NCI-H146 (cell line): ENCODE data around the gene EFCAB6.
A peak's percentile ranks its signal among the peaks of the same experiment; 100 is the strongest.

Experiments
- DNase-seq: peaks from one replicate; lab custom pipeline; 2025; lab: John Stamatoyannopoulos, UW

The EFCAB6 gene

DNA sequence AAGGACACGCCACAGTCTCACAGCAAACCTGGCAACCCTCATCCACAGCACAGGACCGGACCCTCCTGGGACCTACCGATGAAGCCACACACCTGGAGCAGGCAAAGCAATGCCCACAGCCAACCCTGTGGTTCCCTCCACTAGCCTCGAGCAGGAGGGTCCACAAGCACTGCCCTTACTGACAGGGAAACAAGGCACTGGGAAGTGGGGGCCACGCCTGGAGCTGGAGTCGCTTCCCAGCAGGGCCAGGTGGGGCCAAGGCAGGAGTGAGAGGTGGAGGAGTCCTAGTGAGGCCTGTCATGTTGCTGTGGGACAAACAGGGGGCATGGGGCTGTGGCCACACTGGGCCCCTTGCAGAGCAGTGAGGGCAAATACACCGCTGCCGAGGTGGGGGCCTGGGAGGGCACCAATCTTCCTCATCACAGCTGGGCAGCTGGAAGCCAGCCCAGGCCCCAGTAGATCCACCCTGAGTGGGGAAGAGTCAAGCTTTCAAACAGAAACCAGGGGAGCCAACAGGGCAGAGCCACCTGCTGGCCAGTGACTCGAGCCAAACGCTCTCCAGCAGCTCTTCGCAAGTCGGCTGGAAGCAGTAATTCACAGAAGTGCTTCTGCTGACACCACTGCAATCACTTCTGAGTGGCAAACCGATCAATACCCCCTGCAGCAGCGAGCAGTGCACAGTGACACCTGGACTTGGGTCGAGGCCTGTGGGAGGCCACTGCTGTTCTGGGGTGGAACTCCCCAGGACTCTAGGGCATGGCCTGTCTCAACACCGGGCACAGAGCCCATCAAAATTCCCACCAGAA is 36.5 kb upstream of the EFCAB6 start:
- peak; percentile 82 for DNase-seq

DNA sequence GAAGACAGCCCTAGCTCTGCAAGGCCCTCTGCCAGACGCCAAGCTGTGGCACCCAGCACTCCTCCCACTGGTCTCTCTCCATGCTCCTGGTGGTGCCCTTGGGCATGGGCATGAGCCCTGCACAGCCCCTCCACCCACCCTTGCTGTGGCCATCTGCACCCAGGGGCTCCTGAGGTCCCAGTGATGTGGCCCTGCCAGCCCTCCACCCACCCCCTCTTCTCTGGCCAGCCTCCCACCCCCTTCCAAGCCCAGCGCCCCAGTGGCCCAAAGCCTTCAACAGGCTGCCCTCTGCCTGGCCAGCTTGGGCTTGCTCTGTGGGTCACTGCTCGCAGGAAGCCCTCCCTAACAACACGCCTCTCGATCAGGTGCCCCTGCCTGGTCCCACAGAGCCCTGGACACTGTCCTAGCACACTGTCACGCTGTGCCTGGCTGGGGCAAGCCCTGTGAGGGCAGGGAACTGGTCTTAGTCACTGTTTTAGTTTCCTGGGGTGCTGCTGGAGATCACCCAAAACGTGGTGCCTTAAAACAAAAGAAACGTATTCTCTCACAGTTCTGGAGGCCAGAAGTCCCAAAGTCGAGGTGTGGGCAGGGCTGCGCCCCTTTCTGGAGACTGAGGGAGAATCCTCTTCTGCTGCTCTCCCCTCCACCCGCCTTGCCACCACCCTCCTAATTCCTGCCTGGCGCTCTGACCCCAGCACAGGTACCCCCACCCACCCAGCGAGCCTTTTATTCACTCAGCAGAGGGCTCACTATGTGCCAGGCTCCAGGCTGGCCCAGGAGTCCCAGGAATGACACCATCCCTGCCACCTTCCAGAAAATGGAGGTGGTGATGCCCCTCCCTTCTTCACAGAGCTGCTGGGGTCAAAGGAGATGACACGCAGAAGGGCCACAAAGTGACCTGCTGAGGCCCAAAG is 35.5 kb upstream of the EFCAB6 start:
- no peak for DNase-seq

DNA sequence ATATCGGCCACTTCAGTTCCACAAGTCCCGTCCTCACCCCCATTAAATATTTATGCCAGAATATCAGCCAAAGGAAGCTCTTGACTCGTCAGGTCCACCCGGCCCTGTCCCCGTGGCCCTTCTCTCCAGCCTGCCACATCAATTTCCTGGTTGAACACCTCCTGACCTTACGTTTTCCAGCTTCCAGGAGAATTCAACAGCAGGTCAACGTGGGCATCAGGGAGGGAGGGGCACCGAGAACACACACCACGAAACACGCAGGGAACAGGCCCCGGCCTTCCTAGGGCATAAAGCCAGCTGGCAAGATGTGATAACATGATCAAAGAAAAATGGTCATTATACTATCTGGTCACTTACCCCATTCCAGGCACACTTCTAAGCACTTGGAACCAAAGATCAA is 34.9 kb upstream of the EFCAB6 start:
- DNase-seq = no peak

DNA sequence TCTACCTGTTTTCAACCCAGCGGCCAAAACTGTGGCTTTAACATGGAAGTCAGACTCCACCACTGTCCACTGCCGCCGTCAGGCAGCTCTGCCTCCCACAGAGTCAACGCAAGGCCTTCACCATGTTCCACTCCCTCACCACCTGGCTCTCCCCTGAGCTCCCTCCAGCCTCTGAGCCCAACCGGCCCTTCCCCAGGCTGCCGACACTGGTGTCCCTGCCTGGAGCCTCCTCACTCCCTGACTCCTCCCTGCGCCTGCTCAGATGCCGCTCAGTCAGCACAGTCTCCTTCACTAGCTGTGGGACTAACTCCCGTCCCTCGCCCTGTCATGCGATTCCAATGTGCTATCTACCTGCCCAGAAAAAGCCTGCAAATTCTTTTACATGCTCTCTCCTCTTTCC is 33.9 kb upstream of the EFCAB6 start:
- DNase-seq = no peak

DNA sequence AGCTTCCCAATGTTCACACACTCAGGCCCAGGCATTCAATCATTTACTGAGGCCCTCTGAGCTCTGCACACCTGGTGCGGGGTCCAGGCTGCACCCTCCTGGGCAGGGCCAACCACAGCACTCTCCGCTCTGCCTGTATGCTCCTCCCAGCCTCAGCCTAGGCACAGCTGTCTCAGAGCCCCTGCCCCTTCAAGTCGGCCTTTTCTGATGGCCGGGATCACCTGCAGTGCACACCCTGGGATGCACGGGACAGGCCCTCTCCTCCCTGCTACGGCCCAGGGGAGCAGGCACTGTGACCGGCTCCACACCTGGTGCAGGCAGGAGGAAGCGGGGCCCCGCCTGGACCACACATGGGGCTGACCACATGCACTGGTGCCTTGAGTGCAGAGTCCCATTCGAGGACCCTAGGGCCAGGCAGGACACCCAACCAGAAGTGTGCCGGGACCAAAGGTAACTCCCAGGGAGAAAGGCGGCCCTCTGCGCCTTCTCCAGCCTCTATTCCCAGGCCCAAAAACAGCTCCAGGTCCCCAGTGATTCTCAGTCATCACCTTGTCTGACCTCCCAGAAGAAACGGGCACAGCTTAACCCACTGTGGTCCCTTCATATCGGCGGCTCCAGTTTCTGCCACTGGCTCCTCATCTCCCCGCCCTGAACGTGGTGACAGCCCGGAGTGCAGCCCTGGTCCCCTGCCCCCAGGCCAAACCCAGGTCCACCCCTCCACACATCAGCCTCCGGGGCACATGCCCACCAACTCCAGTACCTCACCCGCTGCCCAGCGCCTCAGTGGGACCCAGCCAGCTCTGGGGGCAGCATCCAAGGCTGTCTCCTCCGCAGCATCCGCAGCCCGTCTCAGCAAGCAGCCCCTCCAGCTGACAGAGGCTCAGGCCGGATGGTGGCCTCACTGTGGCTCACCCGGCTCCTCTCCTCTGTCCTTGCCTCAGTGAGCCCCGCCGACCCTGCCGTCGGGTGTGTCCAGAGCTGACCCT is 32.7 kb upstream of the EFCAB6 start:
- DNase-seq = no peak

DNA sequence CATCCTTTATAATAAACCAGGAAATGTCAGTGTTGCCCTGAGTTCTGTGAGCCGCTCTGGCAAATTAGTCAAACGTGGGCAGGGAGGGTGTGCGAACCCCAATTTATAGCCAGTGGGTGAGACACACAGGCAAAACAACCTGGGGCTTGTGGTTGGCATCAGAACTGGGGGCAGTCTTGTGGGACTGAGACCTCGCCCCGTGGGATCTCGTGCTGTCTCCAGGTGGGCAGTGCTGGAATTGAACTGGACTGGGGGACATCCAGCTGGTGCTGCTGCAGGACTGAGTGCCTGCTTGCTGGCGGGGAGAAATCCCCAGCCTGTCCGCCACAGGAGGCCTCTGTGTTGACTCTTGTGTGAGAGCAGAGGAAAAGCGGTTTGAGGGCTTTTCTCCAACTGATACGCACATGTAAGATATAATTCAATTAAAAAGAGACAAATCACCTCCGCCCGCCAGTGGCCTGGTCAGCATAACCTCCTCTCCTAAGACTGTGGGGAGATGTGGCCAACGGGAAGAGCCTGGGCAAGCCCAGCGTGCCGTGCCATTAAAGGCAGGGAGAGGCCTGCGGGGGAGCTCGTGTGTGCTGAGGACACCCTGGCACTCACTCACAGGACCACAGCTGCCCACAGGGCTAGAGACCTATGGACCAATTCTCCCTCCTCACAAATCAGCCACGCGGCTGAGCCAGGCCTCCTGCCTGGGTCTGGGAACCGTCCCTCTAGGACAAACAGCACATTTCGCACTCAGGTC is 31.9 kb upstream of the EFCAB6 start:
- no peak for DNase-seq

DNA sequence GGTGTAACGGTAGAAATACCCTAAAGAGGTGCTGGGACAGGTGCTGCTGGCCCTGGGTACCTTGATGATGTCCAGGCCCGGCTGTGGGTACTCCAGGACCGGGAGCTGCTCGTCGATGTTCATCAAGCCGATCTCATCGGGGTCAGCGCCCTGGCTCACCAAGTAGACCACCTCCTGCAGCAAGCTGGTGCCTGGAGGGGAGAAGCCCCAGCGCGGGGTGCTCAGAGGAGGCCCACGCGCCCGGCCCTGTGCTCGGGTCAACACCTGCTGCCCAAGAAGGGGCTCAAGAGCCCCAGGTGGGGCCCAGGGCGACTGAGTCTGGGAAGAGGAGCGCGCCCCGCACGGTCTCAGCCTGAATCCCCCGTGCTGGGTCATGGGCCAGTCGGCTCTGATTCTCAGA is 29.6 kb upstream of the EFCAB6 start:
- DNase-seq = no peak

DNA sequence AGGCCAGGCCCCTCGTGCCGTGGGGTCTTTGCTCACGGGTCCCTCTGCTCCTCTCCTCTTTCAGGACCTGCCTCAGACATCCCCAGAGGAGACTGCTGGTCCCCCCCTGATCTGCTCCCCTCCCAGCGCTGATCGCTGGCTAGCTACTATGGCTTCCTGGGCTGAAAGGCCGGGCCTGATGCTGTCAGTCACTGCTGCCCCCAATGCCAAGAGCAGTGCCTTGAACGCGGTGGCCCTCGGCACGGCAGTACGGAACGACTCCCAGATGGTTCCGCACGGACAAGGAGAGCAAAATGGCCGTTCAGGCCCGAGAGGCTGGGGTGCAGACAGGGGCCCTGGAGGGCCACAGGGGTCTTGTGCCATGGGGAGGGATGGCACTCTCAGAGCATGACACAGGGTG is 28.7 kb upstream of the EFCAB6 start:
- no peak for DNase-seq

DNA sequence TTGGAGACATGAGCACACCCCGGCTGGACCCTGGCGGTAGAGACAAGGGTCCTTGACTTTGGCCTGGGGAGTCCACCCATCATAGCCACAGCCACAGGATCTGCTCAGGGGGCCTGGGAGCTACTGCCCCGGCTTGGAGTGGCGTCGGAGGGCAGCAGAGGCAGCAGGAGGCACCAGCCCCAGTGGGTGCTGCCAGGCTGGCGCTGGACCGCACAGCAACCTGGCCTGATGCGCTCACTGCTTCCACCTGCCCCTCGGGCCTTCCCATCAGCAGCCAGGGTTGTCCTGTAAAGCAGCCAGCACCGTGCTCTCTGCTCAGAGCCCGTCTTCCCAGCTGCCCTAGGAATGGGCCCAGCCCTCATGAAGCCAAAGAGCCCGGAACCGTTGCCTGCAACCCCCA is 28.3 kb upstream of the EFCAB6 start:
- DNase-seq = no peak

DNA sequence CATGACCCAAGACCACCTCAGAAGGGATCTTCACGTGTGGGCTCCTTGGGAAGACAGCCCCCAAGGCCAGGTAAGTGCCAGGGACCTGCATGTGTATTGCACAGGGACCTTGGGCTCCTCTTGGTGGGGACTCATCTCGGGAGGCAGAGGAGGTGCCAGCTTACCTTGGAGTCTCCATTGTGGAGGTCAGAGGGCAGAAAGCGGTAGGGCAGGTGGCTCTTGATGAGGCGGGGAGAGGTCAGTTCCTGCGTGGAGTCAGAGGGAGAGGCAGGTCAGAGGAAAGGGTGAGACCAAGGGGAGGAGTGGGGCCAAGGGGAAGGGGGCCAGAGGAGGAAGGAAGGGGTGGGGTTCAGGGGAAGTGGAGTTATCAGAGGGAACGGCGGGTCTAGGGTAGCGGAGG is 27.7 kb upstream of the EFCAB6 start:
- no peak for DNase-seq

DNA sequence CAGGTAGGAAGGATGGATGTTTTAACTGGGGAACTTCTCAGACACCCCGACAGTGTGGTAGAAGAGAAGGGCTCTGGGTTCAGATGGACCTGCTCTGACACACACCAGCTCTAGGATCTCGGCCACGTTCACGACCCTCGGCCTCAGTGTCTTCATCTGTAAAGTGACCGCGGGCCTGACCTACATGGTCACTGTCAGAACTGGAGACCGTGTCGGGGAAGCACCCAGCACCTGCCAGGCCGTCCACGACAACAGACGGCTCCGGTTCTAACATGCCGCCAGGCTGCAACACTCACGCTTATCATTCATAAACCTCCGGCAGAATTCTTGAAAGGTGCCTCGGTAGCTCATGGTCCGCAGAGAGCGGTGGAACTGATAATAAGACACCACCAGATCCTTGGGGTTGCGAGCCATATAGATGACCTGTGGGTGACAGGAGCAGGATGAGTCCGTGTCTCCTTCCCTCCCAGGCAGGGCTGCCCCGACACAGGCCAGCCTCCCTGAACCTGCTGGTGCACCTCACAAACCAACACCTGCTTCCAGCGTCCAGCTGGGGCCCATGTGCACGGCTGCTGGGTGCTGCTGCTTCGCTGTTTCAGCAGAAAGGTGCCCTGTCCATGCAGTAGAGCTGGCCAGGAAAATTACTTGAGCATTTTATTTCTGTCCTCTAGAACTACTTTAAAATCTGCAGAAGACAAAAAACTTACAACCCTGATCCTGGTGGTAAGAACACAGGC is 26.6 kb upstream of the EFCAB6 start:
- no peak for DNase-seq

DNA sequence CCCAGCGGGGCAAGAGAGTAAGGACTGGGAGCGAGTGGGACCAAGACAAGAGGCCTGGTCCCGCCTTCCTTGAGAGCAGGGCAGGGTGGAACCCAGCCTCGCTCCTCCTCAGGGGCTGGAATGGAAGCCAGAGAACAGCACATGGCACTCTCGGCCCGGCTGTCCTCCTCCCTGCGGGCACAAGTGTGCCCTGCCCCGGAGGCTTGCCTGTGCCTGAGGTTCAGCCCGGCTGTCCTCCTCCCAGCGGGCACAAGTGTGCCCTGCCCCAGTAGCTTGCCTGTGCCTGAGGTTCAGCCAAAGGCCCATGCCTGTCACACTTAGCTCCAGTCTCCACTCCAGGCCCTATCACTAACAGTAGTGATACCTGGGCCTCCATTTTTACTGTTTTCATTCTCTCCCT is 26.1 kb upstream of the EFCAB6 start:
- DNase-seq = no peak

DNA sequence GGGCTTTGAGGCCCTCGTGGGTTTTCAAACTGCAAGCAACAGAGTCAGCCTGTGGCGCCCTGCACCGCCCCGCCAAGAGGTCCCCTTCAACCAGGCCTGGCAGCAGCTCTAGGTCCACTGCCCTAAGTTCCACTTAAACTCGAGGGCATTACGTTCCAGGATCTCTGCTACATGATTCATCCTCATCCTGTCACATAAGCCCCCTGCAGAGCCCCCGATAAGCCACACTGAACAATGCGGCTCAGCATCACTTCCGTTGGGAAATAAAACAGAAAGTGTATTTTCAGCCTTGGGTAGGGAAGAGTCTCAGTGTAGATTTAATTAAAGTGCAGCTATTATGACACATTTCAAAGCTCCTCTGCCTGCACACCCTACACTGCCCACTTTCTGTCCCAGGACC is 25.6 kb upstream of the EFCAB6 start:
- no peak for DNase-seq

DNA sequence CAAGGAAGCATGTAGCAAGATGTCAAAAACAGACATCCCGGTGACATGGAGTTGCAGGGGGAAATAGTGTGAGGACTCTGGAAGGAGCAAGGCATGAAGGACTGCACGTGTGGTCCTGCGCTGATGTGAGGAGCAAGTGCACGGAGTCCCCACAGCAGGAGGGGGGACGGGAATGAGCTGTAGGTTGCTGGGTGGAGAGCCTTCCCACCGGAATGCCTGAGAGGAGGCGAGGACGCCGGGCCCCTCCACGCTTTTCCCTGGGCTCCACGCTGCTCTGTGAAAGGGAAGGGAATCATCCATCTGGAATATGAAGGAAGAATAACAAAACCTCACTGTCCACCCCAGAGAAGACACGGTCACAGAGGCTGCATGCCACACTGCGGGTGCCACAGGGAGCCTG is 23.6 kb upstream of the EFCAB6 start:
- DNase-seq = no peak

DNA sequence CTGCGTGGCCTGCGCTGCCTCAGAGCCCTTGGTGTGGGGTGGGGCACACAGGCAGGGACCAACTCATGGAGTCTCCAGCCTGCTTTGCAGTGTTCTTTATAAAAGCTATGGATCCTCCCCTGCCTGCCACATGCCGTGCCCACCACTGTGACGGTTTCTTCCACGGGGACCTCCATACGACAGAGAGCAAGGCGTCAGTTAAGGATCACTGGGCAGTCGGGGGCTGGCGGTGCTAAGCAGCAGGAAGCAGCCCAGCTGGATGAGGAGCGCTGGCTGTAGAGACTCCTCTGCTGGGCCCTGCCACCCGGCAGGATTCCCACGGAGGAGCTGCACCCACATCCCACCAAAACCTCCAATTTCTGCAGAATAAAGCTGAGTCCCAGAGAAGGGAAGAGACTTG is 23.1 kb upstream of the EFCAB6 start:
- no peak for DNase-seq

DNA sequence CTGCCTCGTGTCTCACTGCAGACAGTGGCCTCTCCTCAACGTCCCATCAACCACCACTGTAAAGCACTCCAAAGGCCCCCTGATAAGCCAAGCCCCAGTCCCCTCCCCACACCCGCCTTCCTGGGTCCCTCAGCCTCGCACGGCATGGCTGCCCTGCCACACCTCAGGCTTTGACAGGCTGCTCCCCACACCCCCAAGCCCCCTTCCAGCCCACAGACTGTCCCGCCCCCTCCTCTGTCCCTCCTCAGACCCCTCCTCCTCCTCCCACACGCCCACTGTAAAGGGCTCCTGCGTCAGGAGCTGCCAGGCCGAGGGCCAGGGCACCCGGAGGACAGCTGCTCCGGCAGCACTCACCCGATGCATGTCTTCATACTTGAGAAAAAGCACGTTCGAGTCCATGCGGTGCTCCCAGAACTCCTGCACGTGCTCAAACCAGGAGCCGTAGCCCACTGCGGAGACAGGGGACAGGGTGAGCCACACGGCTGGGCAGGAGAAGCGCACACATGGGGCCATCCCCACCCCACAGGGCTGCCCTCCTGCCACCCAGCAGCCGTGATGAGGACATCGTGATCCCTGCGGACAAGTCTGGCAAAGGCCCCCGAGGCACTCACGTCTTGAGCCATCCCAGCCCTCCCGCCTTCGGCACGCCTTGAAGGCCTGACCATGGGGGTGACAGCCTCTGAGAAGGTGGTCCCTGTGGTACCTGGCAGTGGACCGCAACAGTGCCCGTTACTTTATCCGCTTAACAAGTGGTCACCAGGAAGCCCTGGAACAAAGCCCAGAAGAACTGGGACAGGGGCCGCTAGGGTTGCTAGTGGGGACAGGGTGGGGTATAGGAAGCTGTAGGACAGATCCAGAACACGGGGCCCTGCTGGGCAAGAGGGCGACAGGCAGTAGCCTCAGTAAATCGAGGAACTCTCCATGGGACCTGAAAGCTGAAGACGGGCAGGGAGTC is 21.5 kb upstream of the EFCAB6 start:
- DNase-seq = no peak

DNA sequence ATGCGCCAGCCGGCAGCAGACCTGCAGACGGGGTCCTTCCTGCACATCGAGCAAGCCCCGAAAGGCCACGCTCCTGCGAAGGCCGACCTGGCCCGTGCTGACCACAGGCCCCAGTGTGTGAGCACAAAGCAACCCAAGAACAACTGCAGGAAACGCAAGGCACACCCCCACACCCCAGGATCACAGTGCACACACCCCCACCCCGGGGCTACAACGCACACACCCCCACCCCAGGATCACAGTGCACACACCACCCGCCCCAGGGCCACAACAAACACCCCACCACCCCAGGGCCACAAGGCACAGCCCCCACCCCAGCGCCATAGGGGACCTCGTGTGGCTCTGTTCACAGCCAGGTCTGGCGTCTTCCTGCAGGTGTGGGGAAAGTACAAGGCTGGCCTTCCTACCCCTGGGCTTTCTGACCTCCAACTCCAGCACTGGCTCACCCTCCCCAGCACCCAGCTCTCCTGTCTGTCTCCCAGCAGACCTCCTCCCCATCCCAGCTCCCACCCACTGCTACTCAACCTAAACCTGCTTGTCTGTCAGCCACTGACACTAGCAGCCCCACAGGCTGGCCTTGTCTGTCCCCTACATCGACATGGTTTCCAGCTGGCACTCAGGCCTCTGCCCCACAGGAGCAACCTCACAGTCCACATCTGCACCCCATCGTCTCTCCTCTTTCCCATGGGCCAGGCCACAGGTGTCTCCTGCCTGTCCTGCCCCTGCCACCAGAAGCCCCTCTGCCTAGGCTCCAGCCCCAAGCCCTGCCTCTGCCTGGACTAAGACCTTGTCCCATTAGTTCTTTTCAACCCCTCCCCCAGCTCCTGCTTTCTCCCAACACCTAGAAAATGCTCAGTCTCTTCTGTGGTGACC is 20.5 kb upstream of the EFCAB6 start:
- DNase-seq = no peak

DNA sequence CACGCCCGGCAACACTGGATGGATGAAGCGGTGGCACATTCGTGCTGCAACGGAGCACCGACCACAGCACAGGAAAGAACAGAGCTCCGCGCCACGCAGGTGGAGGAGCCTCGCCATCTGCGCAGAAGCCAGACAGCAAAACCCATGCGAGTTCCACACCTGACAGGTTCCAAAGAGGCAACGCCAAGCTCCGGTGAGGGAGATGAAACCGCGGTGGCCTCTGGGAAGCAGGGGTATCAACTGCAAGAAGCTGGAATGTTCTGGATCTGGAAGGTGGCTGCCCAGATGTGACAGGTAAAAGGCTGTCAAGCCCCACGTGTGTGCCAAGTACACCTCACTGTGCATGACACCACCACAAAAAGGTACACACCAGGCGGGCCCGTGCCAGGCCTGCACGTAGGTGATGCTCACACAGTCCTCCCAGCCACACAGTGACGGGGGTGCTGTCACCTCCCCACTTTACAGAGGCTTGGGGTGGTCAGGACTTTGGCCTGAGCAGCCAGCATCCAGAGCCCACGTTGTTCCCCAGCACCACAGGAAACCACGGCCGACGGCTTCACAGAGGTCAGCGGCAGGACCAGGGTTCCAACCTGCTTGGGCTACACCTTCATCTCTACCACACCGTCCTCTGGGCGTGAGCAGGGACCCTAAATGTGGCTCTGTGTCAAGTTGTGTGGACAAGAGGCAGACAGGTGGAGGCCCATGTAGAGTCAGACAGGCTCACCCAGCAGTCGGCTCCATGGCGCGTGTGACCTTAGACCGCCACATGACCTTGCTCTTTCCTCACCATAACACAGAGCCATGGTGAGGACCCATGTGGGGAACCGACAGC is 19.7 kb upstream of the EFCAB6 start:
- no peak for DNase-seq
